GM23338 (cell line): Measurements from ENCODE around the gene INSRR. TPM values are rescaled to one million over a fixed set of nuclear protein-coding genes. Genes with fewer than 3 reads are reported as not detected.

Experiments used
- CREB1 ChIP-seq: fragments of 250-450 bp; sonication (Bioruptor Pico); IDR thresholded peaks from 2 replicates; pipeline ENCODE4 v1.5.0; 2020; ENCODE audit warnings: low read depth, mild to moderate bottlenecking, moderate library complexity
- POLR2AphosphoS5 ChIP-seq: IDR thresholded peaks from 2 replicates; pipeline ENCODE4 v1.6.1; 2016; ENCODE audit warnings: antibody characterized with exemption, low read depth
- REST ChIP-seq: IDR thresholded peaks from one replicate; pipeline ENCODE4 v1.6.1; 2018; ENCODE audit warnings: antibody characterized with exemption; ENCODE audit not compliant: unreplicated experiment
- ZNF114 ChIP-seq: fragments of 250-450 bp; sonication (Bioruptor Pico); IDR thresholded peaks from 2 replicates; pipeline ENCODE4 v1.5.0; 2020; ENCODE audit warnings: mild to moderate bottlenecking, moderate library complexity
- ZNF462 ChIP-seq: fragments of 250-450 bp; sonication (Bioruptor Pico); IDR thresholded peaks from 2 replicates; pipeline ENCODE4 v1.5.0; 2020; ENCODE audit warnings: mild to moderate bottlenecking, moderate library complexity
- polyA plus RNA-seq: library from polyadenylated mRNA; unstranded; fragments of >200 nt; fragmentation: Nextera tagmentation; extraction: Ambion mirVana; gene quantifications from 2 replicates; pipeline ENCODE4 v1.2.1, GENCODE V29; 2016
- total RNA-seq: library from RNA; depleted of rRNA; stranded (reverse); fragments of >200 nt; shearing (Covaris generic); gene quantifications from 2 replicates; pipeline ENCODE4 v1.2.3, GENCODE V29; 2014

INSRR gene
- total and polyA plus RNA-seq, 2 experiments from 2014 or later: not detected

- TF ChIP-seq ZNF462 (CRISPR knock-in tag) (no peak), ZNF114 (no peak), CREB1 (CRISPR knock-in tag) (no peak), POLR2AphosphoS5 (no peak), REST (no peak)
Observed at GRCh38 chr1:156805766-156806511, 53.0 kb downstream of the INSRR start (continued).
